Effector memory CD4-positive, alpha-beta T cell (primary cell): Measurements from ENCODE around the gene SSRP1.

Source experiments
- DNase-seq, 3 donors: peaks; one replicate each; pipeline ENCODE4 v3.0.0-alpha.2; 2020
- H3K27ac ChIP-seq: 2 replicates; pipeline ENCODE4 v1.7.0; 2013; ENCODE audit warnings: mild to moderate bottlenecking, low read length, moderate library complexity; ENCODE audit not compliant: insufficient read depth, poor library complexity, severe bottlenecking
- H3K27me3 ChIP-seq: replicated peaks from 2 replicates; pipeline ENCODE4 v1.7.0; 2013; ENCODE audit warnings: mild to moderate bottlenecking, low read length; ENCODE audit not compliant: insufficient read depth, control insufficient read depth, poor library complexity, severe bottlenecking
- H3K36me3 ChIP-seq: 2 replicates; pipeline ENCODE4 v1.7.0; 2013; ENCODE audit warnings: mild to moderate bottlenecking, low read length, moderate library complexity; ENCODE audit not compliant: control insufficient read depth, insufficient read depth
- H3K4me1 ChIP-seq: 2 replicates; pipeline ENCODE4 v1.7.0; 2013; ENCODE audit warnings: low read length, mild to moderate bottlenecking; ENCODE audit not compliant: control insufficient read depth, insufficient read depth, poor library complexity, severe bottlenecking
- H3K4me3 ChIP-seq: 2 replicates; pipeline ENCODE4 v1.7.0; 2013; ENCODE audit warnings: low read length, low read depth, mild to moderate bottlenecking; ENCODE audit not compliant: insufficient read depth, poor library complexity, severe bottlenecking
- H3K9me3 ChIP-seq: 2 replicates; pipeline ENCODE4 v1.7.0; 2013; ENCODE audit warnings: mild to moderate bottlenecking, low read length, moderate library complexity; ENCODE audit not compliant: control insufficient read depth

The SSRP1 gene

GRCh38 chr11:57353036-57353435, 17.3 kb upstream of the SSRP1 start:
- no peaks in the 10 kb centered on the region for H3K9me3 ChIP-seq

GRCh38 chr11:57349491-57350274, 14.0 kb upstream of the SSRP1 start:
- DNase-seq = peak; percentile 27 to 44 (median 39)
- Histone ChIP-seq H3K27me3 (no peaks in the 10 kb centered on the region), H3K9me3 (no peaks in the 10 kb centered on the region), H3K4me1 (peaks cover 7% of the 10 kb centered on the region), H3K36me3 (no peaks in the 10 kb centered on the region), H3K4me3 (no peak overlapping the region), H3K27ac (no peak overlapping the region)

More at GRCh38 chr11:57353036-57353435, 17.3 kb upstream of the SSRP1 start:
- no peak for DNase-seq
- Histone ChIP-seq H3K4me1 (peaks cover 3% of the 10 kb centered on the region), H3K36me3 (no peaks in the 10 kb centered on the region), H3K27me3 (no peaks in the 10 kb centered on the region), H3K4me3 (no peak overlapping the region), H3K27ac (no peak overlapping the region)

- DNase-seq = no peak
Observed at GRCh38 chr11:57348636-57349313, 13.1 kb upstream of the SSRP1 start.

GRCh38 chr11:57348052-57348451, 12.4 kb upstream of the SSRP1 start:
- H3K27me3 ChIP-seq = no peaks in the 10 kb centered on the region

More at GRCh38 chr11:57348636-57349313, 13.1 kb upstream of the SSRP1 start:
- Histone ChIP-seq H3K9me3 (no peaks in the 10 kb centered on the region), H3K4me1 (peaks cover 7% of the 10 kb centered on the region), H3K36me3 (no peaks in the 10 kb centered on the region), H3K27me3 (no peaks in the 10 kb centered on the region), H3K27ac (no peak overlapping the region), H3K4me3 (no peak overlapping the region)

GRCh38 chr11:57347336-57347735, 11.6 kb upstream of the SSRP1 start:
- DNase-seq = no peak
- no peaks in the 10 kb centered on the region for H3K9me3 ChIP-seq
- H3K4me3 ChIP-seq = no peak overlapping the region
- H3K27ac ChIP-seq = no peak overlapping the region
- no peaks in the 10 kb centered on the region for H3K27me3 ChIP-seq
- peaks cover 7% of the 10 kb centered on the region for H3K4me1 ChIP-seq
- H3K36me3 ChIP-seq = no peaks in the 10 kb centered on the region

More at GRCh38 chr11:57348052-57348451, 12.4 kb upstream of the SSRP1 start:
- no peak for DNase-seq
- Histone ChIP-seq H3K4me3 (no peak overlapping the region), H3K27ac (no peak overlapping the region), H3K36me3 (no peaks in the 10 kb centered on the region), H3K9me3 (no peaks in the 10 kb centered on the region), H3K4me1 (peaks cover 7% of the 10 kb centered on the region)

GRCh38 chr11:57345555-57346211, 10.0 kb upstream of the SSRP1 start:
- Histone ChIP-seq H3K4me3 (no peak overlapping the region), H3K4me1 (peaks cover 7% of the 10 kb centered on the region), H3K36me3 (no peaks in the 10 kb centered on the region), H3K27ac (no peak overlapping the region), H3K9me3 (no peaks in the 10 kb centered on the region), H3K27me3 (no peaks in the 10 kb centered on the region)
- peak; percentile 36 to 66 (median 44) for DNase-seq

GRCh38 chr11:57344826-57345225, 9.1 kb upstream of the SSRP1 start:
- Histone ChIP-seq H3K27me3 (no peaks in the 10 kb centered on the region), H3K27ac (no peak overlapping the region), H3K4me1 (peaks cover 4% of the 10 kb centered on the region), H3K4me3 (no peak overlapping the region), H3K9me3 (no peaks in the 10 kb centered on the region), H3K36me3 (no peaks in the 10 kb centered on the region)
- DNase-seq = no peak

GRCh38 chr11:57343825-57344224, 8.1 kb upstream of the SSRP1 start:
- Histone ChIP-seq H3K9me3 (no peaks in the 10 kb centered on the region), H3K4me1 (peaks cover 4% of the 10 kb centered on the region), H3K27me3 (no peaks in the 10 kb centered on the region), H3K27ac (no peak overlapping the region), H3K4me3 (no peak overlapping the region), H3K36me3 (no peaks in the 10 kb centered on the region)
- no peak for DNase-seq

GRCh38 chr11:57342702-57343101, 7.0 kb upstream of the SSRP1 start:
- no peaks in the 10 kb centered on the region for H3K9me3 ChIP-seq
- no peaks in the 10 kb centered on the region for H3K36me3 ChIP-seq
- no peak overlapping the region for H3K4me3 ChIP-seq
- H3K27ac ChIP-seq = no peak overlapping the region
- no peaks in the 10 kb centered on the region for H3K27me3 ChIP-seq
- peaks cover 4% of the 10 kb centered on the region for H3K4me1 ChIP-seq
- DNase-seq = no peak
